ENCODE data around the gene ITPKB.
A peak's percentile ranks its signal among the peaks of the same experiment; 100 is the strongest.
"Not testable (repeated sequence)": the region's sequence is repeated elsewhere in the genome, so short reads cannot be mapped to it uniquely, and the experiment has no call there.

ITPKB gene

GRCh38 chr1:226772446-226773139 is 33.5 kb upstream of the ITPKB start:
- H3K4me3 ChIP-seq (replicated peaks; ENCODE audit: low read depth, low read length), result no peak overlapping the region
- no peak for TF ChIP-seq CTCF (IDR thresholded peaks at IDR 0.05; ENCODE audit: low read length, missing control alignments)
- DNase-seq (ENCODE audit: low read depth), result no peak

- H3K4me3 ChIP-seq (replicated peaks; ENCODE audit: low read depth, low read length); DNase-seq (ENCODE audit: low read depth): not testable (repeated sequence)
Observed at GRCh38 chr1:226767170-226767569, 28.1 kb upstream of the ITPKB start.

- TF ChIP-seq CTCF (IDR thresholded peaks at IDR 0.05; ENCODE audit: low read length, missing control alignments), result no peak
- H3K4me3 ChIP-seq (replicated peaks; ENCODE audit: low read depth, low read length), result no peak overlapping the region
- DNase-seq (ENCODE audit: low read depth), result no peak
Observed at GRCh38 chr1:226766565-226766964, 27.5 kb upstream of the ITPKB start.

GRCh38 chr1:226764533-226764932 is 25.5 kb upstream of the ITPKB start:
- TF ChIP-seq CTCF (IDR thresholded peaks at IDR 0.05; ENCODE audit: low read length, missing control alignments), result no peak
- no peak for DNase-seq (ENCODE audit: low read depth)
- H3K4me3 ChIP-seq (replicated peaks; ENCODE audit: low read depth, low read length), result no peak overlapping the region

GRCh38 chr1:226763905-226764264 is 24.8 kb upstream of the ITPKB start:
- no peak overlapping the region for H3K4me3 ChIP-seq (replicated peaks; ENCODE audit: low read depth, low read length)
- no peak for TF ChIP-seq CTCF (IDR thresholded peaks at IDR 0.05; ENCODE audit: low read length, missing control alignments)
- DNase-seq (ENCODE audit: low read depth), result peak; percentile 89

GRCh38 chr1:226762988-226763904 is 24.2 kb upstream of the ITPKB start:
- no peak for TF ChIP-seq CTCF (IDR thresholded peaks at IDR 0.05; ENCODE audit: low read length, missing control alignments)

GRCh38 chr1:226762055-226762454 is 23.0 kb upstream of the ITPKB start:
- H3K4me3 ChIP-seq (replicated peaks; ENCODE audit: low read depth, low read length), result no peak overlapping the region
- TF ChIP-seq CTCF (IDR thresholded peaks at IDR 0.05; ENCODE audit: low read length, missing control alignments), result no peak
- DNase-seq (ENCODE audit: low read depth), result no peak

More at GRCh38 chr1:226762988-226763904, 24.2 kb upstream of the ITPKB start:
- no peak overlapping the region for H3K4me3 ChIP-seq (replicated peaks; ENCODE audit: low read depth, low read length)
- no peak for DNase-seq (ENCODE audit: low read depth)
